OCI-LY1 (cell line): ENCODE results near the gene FBXO11.

ENCODE experiments used
- CTCF ChIP-seq: fragments of 200-600 bp; sonication (generic), shearing (Covaris generic); IDR thresholded peaks from 2 replicates; pipeline ENCODE4 v1.5.1; 2017; ENCODE audit warnings: mild to moderate bottlenecking, antibody characterized with exemption, low read length, moderate library complexity, mixed read lengths
- EZH2 ChIP-seq: fragments of 200-600 bp; sonication (generic), shearing (Covaris generic); IDR thresholded peaks from 2 replicates; pipeline ENCODE4 v1.8.0; 2017; ENCODE audit warnings: borderline replicate concordance, mixed run types, mild to moderate bottlenecking, antibody characterized with exemption, low read length, moderate library complexity, mixed read lengths

DNA sequence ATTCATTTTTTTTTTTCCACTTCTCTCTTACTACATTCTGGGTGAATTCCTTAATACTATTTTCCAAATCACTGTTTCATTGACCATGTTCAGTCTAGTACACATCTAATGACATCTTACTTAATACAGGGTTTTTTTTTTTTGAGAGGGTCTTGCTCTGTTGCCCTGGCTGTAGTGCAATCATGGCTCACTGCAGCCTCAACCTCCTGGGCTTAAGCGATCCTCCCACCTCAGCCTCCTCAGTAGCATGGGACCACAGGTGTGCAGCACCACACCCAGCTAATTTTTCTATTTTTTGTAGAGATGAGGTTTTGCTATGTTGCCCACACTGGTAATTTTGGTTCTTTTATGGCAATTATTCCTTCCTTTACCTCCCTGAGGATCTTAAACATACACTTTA lies 29.4 kb downstream of the FBXO11 start:
- TF ChIP-seq CTCF (no peak), EZH2 (no peak)
